HG02798 (cell line): ENCODE results near the gene ORC3.
"Not testable (repeated sequence)": the region's sequence is repeated elsewhere in the genome, so short reads cannot be mapped to it uniquely, and the experiment has no call there.

ENCODE experiments used
- ATAC-seq: cut with Tn5 transposase; IDR thresholded peaks from one replicate; pipeline ENCODE4 v1.9.1; 2021; ENCODE audit warnings: mild to moderate bottlenecking; ENCODE audit not compliant: unreplicated experiment, poor library complexity

Gene ORC3

GRCh38 chr6:87687296-87687695, 97.4 kb downstream of the ORC3 start:
- no peak for ATAC-seq

GRCh38 chr6:87687893-87688292, 98.0 kb downstream of the ORC3 start:
- not testable (repeated sequence) for ATAC-seq

- ATAC-seq, result no peak
Observed at GRCh38 chr6:87690441-87690840, 100.5 kb downstream of the ORC3 start.

GRCh38 chr6:87692086-87692485, 102.2 kb downstream of the ORC3 start:
- no peak for ATAC-seq

GRCh38 chr6:87696817-87697216, 106.9 kb downstream of the ORC3 start:
- not testable (repeated sequence) for ATAC-seq

GRCh38 chr6:87697581-87698546, 107.9 kb downstream of the ORC3 start:
- ATAC-seq, result no peak

- ATAC-seq, result no peak
Observed at GRCh38 chr6:87698547-87699006, 108.6 kb downstream of the ORC3 start.

- no peak for ATAC-seq
Observed at GRCh38 chr6:87699576-87699975, 109.6 kb downstream of the ORC3 start.

GRCh38 chr6:87700397-87701343, 110.7 kb downstream of the ORC3 start:
- ATAC-seq, result no peak

GRCh38 chr6:87701344-87701675, 111.4 kb downstream of the ORC3 start:
- peak; percentile 2 for ATAC-seq

GRCh38 chr6:87701676-87702588, 112.0 kb downstream of the ORC3 start, which contains the start of gene AKIRIN2:
TSS of gene AKIRIN2 (minus strand) at chr6:87702233. CDS start at chr6:87701684, 549 bp downstream.
- ATAC-seq, result peak; percentile 78

- ATAC-seq, result peak; percentile 6
Observed at GRCh38 chr6:87702589-87702945, 112.6 kb downstream of the ORC3 start.

- ATAC-seq, result not testable (repeated sequence)
Observed at GRCh38 chr6:87703039-87703438, 113.1 kb downstream of the ORC3 start.

- ATAC-seq, result peak; percentile 46
Observed at GRCh38 chr6:87705070-87705691, 115.2 kb downstream of the ORC3 start.

- ATAC-seq, result no peak
Observed at GRCh38 chr6:87706187-87706966, 116.4 kb downstream of the ORC3 start.

- not testable (repeated sequence) for ATAC-seq
Observed at GRCh38 chr6:87708581-87709427, 118.9 kb downstream of the ORC3 start.

- ATAC-seq, result no peak
Observed at GRCh38 chr6:87710090-87710489, 120.2 kb downstream of the ORC3 start.

GRCh38 chr6:87712713-87713112, 122.8 kb downstream of the ORC3 start:
- ATAC-seq, result not testable (repeated sequence)
